Neural cell (in vitro differentiated cells): ENCODE measurements around the gene CCDC124.

ENCODE experiments used
- CTCF ChIP-seq: fragments of 450-650 bp; IDR thresholded peaks from 2 replicates; pipeline ENCODE4 v1.5.1; 2014; ENCODE audit warnings: antibody characterized with exemption, mild to moderate bottlenecking, moderate library complexity; ENCODE audit not compliant: poor library complexity, severe bottlenecking
- EZH2 ChIP-seq: fragments of 200-600, 300-800 bp; shearing (Covaris generic), sonication (generic); IDR thresholded peaks from 2 replicates; pipeline ENCODE4 v1.6.1; 2014; ENCODE audit warnings: antibody characterized with exemption, low read length, borderline replicate concordance, mild to moderate bottlenecking; ENCODE audit not compliant: insufficient read depth, poor library complexity, severe bottlenecking
- TAF1 ChIP-seq: IDR thresholded peaks from 2 replicates; pipeline ENCODE4 v1.6.1; 2012; ENCODE audit warnings: low read depth
- TF ChIP-seq, protein P1 (sequence below): IDR thresholded peaks from 2 replicates; pipeline ENCODE4 v1.6.1; 2012; ENCODE audit warnings: borderline replicate concordance

DNA sequence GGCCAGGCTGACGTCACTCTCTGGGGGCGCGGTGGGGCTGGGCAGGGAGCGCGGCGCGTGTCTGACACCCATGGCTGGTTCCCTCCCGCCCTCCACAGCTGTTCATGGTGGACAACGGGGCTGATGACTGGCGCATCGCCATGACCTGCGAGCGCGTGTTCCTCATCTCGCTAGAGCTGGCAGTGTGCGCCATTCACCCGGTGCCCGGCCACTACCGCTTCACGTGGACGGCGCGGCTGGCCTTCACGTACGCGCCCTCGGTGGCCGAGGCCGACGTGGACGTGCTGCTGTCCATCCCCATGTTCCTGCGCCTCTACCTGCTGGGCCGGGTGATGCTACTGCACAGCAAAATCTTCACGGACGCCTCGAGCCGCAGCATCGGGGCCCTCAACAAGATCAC is 48.8 kb downstream of the CCDC124 start:
- TF ChIP-seq CTCF = no peak
- no peak for TF ChIP-seq EZH2
- TF ChIP-seq TAF1 = no peak
- TF ChIP-seq, protein P1, sequence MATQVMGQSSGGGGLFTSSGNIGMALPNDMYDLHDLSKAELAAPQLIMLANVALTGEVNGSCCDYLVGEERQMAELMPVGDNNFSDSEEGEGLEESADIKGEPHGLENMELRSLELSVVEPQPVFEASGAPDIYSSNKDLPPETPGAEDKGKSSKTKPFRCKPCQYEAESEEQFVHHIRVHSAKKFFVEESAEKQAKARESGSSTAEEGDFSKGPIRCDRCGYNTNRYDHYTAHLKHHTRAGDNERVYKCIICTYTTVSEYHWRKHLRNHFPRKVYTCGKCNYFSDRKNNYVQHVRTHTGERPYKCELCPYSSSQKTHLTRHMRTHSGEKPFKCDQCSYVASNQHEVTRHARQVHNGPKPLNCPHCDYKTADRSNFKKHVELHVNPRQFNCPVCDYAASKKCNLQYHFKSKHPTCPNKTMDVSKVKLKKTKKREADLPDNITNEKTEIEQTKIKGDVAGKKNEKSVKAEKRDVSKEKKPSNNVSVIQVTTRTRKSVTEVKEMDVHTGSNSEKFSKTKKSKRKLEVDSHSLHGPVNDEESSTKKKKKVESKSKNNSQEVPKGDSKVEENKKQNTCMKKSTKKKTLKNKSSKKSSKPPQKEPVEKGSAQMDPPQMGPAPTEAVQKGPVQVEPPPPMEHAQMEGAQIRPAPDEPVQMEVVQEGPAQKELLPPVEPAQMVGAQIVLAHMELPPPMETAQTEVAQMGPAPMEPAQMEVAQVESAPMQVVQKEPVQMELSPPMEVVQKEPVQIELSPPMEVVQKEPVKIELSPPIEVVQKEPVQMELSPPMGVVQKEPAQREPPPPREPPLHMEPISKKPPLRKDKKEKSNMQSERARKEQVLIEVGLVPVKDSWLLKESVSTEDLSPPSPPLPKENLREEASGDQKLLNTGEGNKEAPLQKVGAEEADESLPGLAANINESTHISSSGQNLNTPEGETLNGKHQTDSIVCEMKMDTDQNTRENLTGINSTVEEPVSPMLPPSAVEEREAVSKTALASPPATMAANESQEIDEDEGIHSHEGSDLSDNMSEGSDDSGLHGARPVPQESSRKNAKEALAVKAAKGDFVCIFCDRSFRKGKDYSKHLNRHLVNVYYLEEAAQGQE = no peak
